HG02588 (cell line): Measurements from ENCODE around the gene COQ5.
"Not testable (repeated sequence)": the region's sequence is repeated elsewhere in the genome, so short reads cannot be mapped to it uniquely, and the experiment has no call there.

ENCODE experiments used
- ATAC-seq: cut with Tn5 transposase; IDR thresholded peaks from one replicate; pipeline ENCODE4 v1.9.1; 2021; ENCODE audit warnings: mild to moderate bottlenecking, moderate library complexity; ENCODE audit not compliant: unreplicated experiment

The COQ5 gene

GRCh38 chr12:120529641-120530417, 871 bp upstream of the COQ5 start:
- ATAC-seq = no peak

GRCh38 chr12:120522568-120522967, 6.4 kb downstream of the COQ5 start:
- no peak for ATAC-seq

- ATAC-seq = not testable (repeated sequence)
Observed at GRCh38 chr12:120519324-120519723, 9.6 kb downstream of the COQ5 start.

- no peak for ATAC-seq
Observed at GRCh38 chr12:120515496-120515895, 13.5 kb downstream of the COQ5 start.

GRCh38 chr12:120514002-120514401, 15.0 kb downstream of the COQ5 start:
- no peak for ATAC-seq

GRCh38 chr12:120508537-120508936, 20.4 kb downstream of the COQ5 start:
- no peak for ATAC-seq

- no peak for ATAC-seq
Observed at GRCh38 chr12:120504587-120504986, 24.4 kb downstream of the COQ5 start.

GRCh38 chr12:120500581-120500980, 28.4 kb downstream of the COQ5 start:
- ATAC-seq = no peak

- no peak for ATAC-seq
Observed at GRCh38 chr12:120498870-120499515, 30.0 kb downstream of the COQ5 start.

GRCh38 chr12:120497524-120498150, 31.3 kb downstream of the COQ5 start:
- no peak for ATAC-seq

- peak; percentile 7 for ATAC-seq
Observed at GRCh38 chr12:120496413-120497340, 32.3 kb downstream of the COQ5 start.

GRCh38 chr12:120495731-120496412, 33.1 kb downstream of the COQ5 start, which contains the start of gene DYNLL1:
Gene DYNLL1 (plus strand): TSS chr12:120496113. CDS start chr12:120496422, 309 bp downstream.
- ATAC-seq = peak; percentile 95

- ATAC-seq = peak; percentile 2
Observed at GRCh38 chr12:120495186-120495730, 33.7 kb downstream of the COQ5 start.

GRCh38 chr12:120490833-120491512, 38.0 kb downstream of the COQ5 start:
- no peak for ATAC-seq

- ATAC-seq = no peak
Observed at GRCh38 chr12:120490325-120490724, 38.6 kb downstream of the COQ5 start.

- ATAC-seq = no peak
Observed at GRCh38 chr12:120489018-120489417, 39.9 kb downstream of the COQ5 start.

GRCh38 chr12:120488057-120488640, 40.8 kb downstream of the COQ5 start:
- ATAC-seq = no peak

- not testable (repeated sequence) for ATAC-seq
Observed at GRCh38 chr12:120487552-120487951, 41.4 kb downstream of the COQ5 start.
